HEK293T (cell line): ENCODE data around the gene ACOT12.

Experiments used
- BHLHE40 ChIP-seq: fragments of 450-650 bp; IDR thresholded peaks from 2 replicates; pipeline ENCODE4 v1.6.1; 2016; ENCODE audit warnings: mild to moderate bottlenecking, moderate library complexity, borderline replicate concordance
- ELF4 ChIP-seq: fragments of 450-650 bp; IDR thresholded peaks from 2 replicates; pipeline ENCODE4 v1.6.1; 2017; ENCODE audit warnings: antibody characterized with exemption
- FOXA1 ChIP-seq: fragments of 450-650 bp; IDR thresholded peaks from 2 replicates; pipeline ENCODE4 v1.6.1; 2016; ENCODE audit warnings: mild to moderate bottlenecking
- PKNOX1 ChIP-seq: fragments of 450-650 bp; IDR thresholded peaks from 2 replicates; pipeline ENCODE4 v1.6.1; 2016
- SP1 ChIP-seq: fragments of 450-650 bp; IDR thresholded peaks from 2 replicates; pipeline ENCODE4 v1.6.1; 2017
- SUZ12 ChIP-seq: fragments of 450-650 bp; IDR thresholded peaks from 2 replicates; pipeline ENCODE4 v1.6.1; 2016; ENCODE audit warnings: mild to moderate bottlenecking
- TARDBP ChIP-seq: fragments of 450-650 bp; IDR thresholded peaks from 2 replicates; pipeline ENCODE4 v1.6.1; 2016
- ZNF384 ChIP-seq: fragments of 450-650 bp; IDR thresholded peaks from 2 replicates; pipeline ENCODE4 v1.6.1; 2016

- no peak for TF ChIP-seq ZNF384
- no peak for TF ChIP-seq TARDBP
- no peak for TF ChIP-seq SP1
- TF ChIP-seq FOXA1: no peak
- TF ChIP-seq ELF4: no peak
- no peak for TF ChIP-seq PKNOX1
- TF ChIP-seq SUZ12: no peak
- TF ChIP-seq BHLHE40: no peak
Measured at GRCh38 chr5:81389025-81389424, 4.9 kb downstream of the ACOT12 start.
